HG03432 (cell line): ENCODE results near the gene SCYL2.
"Not testable (repeated sequence)": the region's sequence is repeated elsewhere in the genome, so short reads cannot be mapped to it uniquely, and the experiment has no call there.

Experiments used
- ATAC-seq: cut with Tn5 transposase; IDR thresholded peaks from one replicate; pipeline ENCODE4 v1.9.1; 2021; ENCODE audit warnings: mild to moderate bottlenecking, moderate library complexity; ENCODE audit not compliant: unreplicated experiment

SCYL2 gene

DNA sequence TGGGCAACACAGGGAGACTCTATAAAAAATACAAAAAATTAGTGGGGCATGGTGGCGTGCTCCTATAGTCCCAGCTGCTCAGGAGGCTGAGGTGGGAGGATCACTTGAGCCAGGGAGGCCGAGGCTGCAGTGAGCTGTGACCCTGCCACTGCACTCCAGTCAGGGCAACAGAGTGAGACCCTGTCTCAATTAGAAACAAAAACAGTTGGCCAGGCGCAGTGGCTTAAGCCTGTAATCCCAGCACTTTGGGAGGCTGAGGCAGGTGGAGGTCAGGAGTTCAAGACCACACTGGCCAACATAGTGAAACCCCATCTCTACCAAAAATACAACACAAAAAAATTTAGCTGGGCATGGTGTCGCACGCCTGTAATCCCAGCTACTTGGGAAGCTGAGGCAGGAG, 1.9 kb upstream of the SCYL2 start:
- ATAC-seq = not testable (repeated sequence)

DNA sequence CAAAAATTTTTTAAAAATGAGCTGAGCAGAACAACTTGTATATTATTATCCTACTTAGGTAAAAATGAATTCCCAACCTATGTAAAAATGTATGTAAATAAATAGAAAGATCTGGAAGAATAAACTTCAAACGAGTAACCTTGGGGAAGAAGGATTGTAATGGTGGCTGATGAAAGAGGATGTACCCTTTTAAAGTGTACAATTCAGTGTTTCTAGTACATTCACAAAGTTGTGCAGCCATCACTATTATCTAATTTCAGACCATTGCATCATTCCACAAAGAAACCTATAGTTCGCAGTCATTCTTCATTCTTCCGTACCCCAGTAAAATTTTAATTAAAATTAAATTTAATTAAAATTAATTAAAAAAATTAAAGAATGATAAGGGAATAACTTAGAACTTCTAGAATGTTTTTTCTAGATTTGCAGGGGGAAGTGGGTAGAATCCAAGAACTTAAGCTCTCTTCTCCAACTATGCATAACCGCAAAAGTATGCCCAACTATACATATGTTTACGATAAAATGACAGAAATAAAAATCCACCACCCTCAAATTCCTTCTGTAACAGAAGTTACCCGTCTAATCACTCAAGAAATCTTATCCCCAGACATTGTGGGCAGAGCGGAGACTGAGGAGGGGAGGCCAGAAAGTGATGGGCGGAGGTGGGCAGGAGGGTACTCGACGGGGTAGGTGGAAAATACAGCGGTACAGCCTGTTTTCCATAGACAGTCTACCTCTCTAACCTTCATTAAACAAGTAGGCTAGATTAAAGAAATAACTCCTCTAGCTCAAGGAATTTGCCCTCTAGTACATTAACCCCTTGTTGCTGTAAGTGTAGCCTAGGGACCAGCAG, 1.0 kb upstream of the SCYL2 start:
- ATAC-seq = peak; percentile 11

DNA sequence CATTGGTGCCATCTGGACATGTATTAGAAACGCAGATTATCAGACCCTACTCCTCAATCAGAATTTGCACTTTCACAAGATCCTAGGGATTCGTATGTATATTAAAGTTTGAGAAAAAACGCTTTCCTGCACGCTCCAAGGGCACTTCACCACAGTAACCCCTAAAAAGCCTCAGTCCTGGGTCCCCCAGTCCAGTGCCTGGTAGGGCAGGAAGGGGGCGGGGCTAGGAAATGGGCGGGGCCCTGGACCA, 467 bp upstream of the SCYL2 start:
- ATAC-seq = peak; percentile 86

DNA sequence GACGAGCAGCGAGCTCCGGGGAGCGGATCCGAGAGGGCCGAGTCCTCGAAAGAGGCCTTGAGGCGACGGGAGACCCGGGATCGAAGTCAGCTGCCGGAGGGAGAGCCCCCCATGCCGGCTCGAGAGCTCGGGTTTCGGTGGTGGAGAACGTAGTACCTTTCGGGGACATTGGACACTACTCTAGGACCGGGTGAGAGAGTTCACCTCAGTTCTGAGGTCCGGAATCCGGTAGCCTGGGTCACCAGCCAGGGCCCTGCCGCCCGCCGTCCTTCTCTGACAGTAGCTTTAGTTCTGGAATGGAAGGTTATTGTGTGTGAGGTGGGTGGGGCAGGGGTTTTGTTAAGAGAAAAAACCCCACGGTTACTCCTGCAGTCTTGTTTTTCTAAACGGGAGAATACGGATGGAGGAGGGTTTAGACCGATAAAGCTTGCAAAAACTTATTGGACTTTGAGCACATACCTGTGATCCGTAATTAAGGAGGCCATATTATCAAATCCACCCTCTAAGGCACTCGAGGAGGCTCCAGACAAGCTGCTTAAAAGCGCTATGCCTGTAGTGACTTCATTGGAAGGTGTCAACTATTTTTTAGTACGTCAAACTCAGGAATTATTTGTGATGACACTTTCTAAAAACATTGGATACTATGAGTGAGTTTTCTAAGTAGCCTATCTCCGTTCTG, 765 bp downstream of the SCYL2 start:
- peak; percentile 10 for ATAC-seq

DNA sequence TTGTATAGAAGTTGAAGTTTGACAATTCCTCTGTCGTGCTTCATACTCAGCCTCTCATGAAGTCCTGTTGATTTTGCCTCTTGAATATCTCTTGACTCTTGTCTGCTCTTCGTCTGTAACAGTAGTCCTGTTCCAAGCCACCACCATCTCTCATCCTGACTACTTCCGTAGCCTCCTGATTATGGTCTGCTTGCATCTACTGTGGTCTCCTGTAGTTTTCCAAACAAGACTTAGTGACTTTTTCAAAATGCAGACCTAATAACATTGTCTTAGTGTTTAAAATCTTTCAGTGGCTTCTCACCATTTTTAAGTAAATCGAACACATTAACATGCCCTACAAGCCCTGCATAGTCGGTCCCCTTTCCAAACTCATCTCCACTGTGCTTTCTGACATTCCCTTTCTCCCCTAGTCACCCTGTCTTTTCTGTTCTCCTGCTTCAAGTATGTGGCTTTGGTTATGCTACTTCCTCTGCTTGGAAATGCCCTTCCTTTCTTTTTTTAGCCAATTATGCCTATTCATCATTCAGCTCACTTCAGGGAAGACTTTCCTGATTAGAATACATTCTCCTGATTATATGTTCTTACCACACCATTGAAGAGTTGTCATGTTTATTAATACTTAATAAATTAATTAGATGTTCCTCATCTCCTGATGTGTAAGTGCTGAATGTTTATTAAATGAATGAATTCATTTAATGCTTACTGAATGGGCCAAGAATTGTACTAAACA, 2.0 kb downstream of the SCYL2 start:
- no peak for ATAC-seq

DNA sequence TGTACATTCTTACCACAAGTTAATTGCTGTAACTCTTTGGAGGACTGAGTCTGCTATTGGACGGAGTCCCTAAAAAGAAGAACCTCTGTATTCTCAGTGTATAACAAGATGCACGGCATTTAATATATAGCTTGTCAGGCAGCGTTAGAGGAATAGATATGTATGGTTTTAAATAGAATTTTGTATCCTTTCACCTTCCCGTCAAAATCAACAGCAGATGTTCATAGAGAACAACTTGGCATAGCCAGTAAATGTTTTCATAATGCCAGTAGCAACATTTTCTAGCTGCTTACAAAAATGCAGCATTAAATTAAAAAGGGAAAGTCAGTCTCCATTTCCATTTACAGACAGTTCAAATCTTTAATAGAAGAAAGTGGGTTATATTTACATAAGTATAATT, 6.8 kb downstream of the SCYL2 start:
- ATAC-seq = no peak

DNA sequence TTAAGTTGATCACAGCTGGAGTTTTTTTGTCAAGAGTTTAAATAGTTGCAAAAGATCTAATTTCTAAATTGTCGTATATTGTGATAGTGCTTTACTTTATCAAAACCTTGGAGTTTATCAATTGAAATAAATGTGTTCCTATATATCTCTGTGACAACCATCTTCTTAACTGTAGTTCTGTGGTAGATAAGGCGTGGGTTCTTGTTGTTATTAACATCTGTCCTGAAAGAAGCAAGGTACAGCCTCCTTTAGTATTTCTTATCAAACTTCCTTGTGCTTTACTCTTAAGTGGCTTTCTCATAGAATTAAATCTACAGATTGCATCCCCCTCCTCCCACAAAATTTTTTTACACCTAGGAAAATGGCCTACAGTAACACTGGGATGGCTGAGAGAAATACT, 7.3 kb downstream of the SCYL2 start:
- no peak for ATAC-seq

DNA sequence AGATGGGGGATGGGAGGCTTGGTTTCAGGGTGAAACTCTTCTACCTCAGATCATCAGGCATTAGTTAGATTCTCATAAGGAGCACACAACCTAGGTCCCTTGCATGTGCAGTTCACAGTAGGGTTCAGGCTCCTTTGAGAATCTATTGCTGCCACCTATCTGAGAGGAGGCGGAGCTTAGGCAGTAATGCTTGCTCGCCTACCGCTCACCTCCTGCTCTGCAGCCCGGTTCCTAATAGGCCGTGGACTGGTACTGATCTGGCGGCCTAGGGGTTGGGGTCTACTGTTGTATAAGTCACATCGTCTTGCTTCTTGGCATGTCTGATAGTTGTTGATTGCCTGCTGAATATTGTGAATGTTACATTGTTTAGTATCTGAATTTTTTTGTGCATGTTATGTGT, 12.2 kb downstream of the SCYL2 start:
- no peak for ATAC-seq

DNA sequence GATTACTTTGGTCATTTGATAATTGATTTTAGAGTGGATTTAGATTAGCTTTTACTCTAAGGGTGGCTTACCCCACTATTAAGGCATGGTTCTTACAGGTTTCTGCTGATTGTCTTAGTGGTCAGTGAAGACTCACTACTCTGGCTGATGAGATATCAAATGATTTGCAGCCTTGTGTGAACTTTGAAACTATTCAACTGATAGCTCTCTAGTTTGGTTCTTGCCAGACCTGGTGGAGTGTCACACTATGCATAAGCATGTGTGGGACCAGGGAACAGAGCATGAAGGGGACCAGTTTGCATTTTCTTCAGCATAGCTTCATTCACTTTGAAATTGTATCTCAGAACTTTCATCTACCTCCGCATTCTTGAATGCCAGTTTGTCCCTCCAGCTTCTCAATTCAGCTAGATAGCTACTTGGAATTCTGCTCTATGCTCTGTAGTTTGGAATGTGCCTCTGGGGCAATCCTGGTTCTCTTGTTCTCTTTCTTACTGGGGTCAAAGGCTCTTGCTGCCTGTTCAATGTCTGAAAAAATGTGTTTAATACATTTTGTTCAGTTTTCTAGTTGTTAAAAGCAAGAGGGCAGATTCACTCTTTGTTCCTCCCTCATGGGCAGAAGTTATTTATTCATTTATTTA, 12.7 kb downstream of the SCYL2 start:
- ATAC-seq = no peak

DNA sequence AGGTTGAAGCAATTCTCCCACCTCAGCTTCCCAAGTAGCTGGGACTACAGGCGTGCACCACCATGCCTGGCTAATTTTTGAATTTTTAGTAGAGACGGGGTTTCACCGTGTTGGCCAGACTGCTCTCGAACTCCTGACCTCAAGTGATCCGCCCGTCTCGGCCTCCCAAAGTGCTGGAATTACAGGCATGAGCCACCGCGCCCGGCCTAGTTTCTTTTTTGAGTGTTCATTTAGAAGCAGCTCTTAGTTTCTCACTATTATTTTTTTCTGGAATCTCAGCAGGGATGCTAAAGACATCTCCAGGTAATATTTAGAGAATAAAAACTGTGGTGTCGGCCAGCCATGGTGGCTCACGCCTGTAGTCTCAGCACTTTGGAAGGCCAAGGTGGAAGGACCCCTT, 17.6 kb downstream of the SCYL2 start:
- ATAC-seq = not testable (repeated sequence)

DNA sequence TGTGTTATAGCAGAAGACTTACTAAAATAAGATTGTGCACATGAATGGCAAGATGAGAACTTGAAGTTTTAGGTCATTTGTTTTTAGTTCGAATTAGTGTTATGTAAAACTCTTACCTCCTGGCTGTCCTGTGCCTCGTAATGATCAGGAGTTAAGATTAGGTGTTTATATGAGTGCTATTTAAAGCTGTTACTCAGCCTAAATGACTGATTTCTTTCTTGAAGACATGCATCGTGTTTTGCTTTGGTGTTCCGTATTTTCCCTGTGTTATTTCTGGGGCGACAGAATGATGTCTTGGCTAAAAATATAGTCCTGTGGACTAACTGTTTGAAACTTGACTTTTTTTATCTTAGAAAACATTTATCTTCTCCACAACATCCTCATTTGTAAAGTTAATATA, 22.1 kb downstream of the SCYL2 start:
- ATAC-seq = no peak

DNA sequence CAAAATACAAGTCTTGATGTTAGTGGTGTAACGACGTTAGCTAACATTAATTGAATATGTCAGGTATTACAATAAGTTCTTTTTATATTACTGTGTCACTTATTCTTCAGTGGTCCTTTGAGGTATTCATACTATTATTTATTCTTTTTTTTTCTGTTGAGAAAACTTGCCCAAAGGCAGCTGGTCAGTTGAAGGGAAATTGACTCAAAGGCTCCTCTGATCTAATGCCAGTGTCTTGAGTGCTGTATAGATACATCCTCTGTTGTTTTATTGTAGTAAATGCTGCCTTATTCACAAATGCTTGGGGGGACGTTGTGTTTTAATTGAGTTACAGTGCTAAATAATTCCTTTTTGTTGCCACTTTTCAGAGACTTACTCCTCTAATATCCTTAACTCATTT, 23.0 kb downstream of the SCYL2 start:
- no peak for ATAC-seq

DNA sequence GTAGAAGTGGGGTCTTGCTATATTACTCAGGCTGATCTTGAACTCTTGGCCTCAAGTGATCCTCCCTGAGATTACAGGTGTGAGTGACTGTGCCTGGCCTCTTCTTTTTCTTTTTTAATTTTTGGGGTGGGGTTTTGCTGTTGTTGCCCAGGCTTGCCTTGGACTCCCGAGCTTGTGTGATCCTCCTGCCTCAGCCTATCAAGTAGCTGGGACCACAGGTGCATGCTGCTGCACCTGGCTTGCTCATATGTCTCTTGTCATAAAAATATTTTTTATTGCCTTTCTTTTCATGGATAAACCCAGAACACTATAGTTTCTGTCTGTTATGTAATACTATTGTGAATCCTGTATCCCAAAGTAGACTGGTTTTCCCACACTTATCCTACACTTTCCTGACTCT, 26.0 kb downstream of the SCYL2 start:
- no peak for ATAC-seq

DNA sequence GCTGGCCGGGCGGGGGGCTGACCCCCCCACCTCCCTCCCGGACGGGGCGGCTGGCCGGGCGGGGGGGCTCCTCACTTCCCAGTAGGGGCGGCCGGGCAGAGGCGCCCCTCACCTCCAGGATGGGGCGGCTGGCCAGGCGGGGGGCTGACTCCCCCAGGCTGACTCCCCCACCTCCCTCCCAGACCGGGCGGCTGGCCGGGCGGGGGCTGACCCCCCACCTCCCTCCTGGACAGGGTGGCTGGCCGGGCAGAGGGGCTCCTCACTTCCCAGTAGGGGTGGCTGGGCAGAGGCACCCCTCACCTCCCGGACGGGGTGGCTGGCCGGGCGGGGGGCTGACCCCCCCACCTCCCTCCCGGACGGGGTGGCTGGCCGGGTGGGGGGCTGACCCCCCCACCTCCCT, 27.4 kb downstream of the SCYL2 start:
- not testable (repeated sequence) for ATAC-seq

DNA sequence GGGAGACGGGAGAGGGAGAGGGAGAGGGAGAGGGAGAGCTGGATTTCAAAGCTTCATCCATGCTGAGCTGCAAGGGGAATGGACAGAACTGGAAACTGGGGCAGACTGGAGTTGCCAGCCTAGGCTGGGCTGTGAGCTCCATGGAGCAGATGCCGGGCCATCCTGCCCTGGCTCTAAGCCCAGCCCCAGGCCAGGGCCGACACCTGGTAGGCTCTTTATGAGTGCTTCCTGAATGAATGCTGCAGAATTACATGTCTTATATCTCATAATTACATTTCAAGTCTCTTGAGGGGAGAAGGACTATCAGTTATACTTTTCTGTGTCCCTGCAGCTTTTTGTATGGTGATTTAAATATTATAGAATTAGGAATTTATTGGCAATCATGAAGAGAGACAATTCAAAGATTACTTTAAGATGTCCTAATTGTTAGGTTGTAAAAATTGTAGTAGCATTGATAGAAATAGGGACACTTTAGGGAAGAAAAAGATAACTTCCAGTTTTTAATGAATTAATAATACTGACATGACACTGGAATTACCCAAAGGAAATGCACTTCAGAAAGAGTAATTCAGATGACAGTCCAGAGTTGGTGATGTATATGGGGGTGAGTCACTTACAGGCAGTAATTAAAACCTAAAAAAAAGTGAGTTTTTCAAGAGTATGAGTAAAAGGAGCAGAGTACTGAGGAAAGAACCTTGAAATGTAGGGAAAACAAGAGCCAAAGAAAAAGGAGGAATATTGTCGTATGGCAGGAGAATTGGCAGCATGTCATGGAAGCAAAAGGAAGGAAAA, 29.0 kb downstream of the SCYL2 start:
- ATAC-seq = no peak

DNA sequence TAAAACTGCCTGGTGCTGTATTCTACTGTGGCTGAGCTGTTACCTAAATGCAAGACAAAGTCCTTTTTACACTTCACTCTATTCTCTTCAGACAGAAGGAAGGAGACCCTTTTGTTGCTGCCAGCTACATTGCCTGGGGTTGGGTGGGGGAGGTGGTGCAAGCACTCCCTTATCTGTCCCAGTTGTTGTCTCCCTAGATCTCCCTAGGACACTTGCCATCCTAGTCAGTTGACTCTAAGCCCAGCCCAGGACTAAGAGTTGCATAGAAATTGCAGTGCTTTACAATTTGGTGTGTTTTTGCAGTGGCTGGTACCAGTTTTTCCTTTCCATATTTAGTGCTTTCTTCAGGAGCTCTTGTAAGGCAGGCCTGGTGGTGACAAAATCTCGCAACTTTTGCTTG, 35.1 kb downstream of the SCYL2 start:
- no peak for ATAC-seq

DNA sequence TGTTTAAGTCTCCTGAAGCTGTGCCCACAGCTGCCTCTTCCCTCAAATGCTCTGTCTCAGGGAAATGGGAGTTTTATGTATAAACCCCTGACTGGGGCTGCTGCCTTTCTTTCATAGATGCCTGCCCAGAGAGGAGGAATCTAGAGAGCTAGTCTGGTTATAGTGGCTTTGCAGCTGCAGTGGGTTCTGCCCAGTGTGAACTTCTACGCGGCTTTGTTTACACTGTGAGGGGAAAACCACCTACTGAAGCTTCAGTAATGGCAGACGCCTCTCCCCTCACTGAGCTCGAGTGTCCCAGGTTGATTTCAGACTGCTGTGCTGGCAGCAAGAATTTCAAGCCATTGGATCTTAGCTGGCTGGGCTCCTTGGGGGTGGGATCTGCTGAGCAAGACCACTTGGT, 36.9 kb downstream of the SCYL2 start:
- ATAC-seq = no peak

DNA sequence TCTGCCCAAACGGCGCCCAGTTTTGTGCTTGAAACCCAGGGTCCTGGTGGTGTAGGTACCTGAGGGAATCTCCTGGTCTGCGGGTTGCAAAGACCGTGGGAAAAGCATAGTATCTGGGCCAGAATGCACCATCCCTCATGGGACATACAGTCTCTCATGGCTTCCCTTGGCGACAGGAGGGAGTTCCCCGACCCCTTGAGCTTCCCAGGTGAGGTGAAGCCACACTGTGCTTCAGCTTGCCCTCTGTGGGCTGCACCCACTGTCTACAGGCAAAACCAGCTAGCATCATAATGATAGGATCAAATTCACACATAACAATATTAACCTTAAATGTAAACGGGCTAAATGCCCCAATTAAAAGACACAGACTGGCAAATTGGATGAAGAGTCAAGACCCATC, 37.4 kb downstream of the SCYL2 start:
- not testable (repeated sequence) for ATAC-seq

DNA sequence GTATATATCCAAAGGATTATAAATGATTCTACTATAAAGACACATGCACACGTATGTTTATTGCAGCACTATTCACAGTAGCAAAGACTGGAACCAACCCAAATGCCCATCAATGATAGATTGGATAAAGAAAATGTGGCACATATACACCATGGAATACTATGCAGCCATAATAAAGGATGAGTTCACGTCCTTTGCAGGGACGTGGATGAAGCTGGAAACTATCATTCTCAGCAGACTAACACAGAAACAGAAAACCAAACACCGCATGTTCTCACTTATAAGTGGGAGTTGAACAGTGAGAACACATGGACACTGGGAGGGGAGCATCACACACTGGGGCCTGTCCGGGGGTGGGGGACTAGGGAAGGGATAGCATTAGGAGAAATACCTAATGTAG, 41.2 kb downstream of the SCYL2 start:
- not testable (repeated sequence) for ATAC-seq

DNA sequence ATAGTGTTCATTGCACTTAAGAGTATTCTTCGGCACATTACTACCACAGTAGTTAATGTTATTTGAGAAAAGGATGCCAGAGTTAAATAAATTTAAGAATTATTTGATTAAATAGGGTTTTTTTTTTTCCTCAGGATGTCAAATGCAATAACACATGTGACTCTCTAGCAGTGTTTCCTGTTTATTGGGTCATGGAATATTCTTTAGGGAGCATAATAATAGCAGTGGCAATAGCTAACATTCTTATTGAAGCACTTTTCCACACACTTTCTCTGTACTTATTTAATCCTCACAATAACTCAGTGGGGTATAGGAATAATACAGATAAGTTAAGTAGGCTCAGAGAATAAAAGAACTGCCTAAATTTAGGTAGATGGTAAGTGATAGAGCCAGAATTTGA, 44.3 kb downstream of the SCYL2 start:
- no peak for ATAC-seq

DNA sequence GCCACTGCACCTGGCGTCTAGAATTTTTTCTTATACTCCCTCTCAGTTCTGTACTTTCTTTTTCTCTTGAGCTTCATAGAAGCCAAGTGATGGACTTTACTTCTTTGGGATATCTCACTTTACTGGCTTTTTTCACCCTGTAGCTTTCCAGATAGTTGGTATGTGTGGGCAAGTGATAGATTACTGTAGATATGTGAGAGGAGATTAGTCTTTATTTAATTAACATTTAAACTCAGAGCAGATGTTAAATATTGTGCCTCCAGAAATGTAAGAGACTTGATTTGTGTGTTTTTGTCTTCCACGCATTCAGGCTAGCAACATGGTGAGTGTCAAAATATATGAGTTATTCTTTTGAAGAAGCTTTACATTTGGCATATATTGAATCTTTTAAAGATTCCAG, 50.4 kb downstream of the SCYL2 start:
- no peak for ATAC-seq
